Measurements from ENCODE around the gene SLC44A5. TPM values are rescaled to one million over a fixed set of nuclear protein-coding genes. Genes with fewer than 3 reads are reported as not detected.

Gene SLC44A5
- total RNA-seq, 1 donor from 2014 or later, result 1.2 TPM

DNA sequence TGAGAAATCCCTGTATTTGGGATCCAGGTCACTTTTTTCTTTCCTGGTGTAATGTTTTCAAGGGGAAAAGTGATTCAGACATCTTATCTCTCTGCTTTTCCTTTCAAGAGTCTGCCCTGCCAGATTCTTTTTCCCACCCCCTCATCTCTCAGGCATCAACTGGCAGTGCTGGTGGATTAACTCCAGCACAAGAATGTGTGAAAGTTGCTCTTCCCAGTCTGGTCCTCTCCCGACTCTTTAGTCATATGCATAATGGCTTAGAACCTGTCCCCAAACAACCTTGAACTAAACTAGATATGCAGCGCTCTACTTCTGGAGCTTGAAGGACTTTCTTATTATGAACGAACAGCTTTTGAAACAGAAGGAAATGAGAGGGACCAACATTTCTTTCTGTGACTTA is 88.5 kb downstream of the SLC44A5 start:
- Histone ChIP-seq H3K27ac (no peak overlapping the region), H3K4me1 (no peaks in the 10 kb centered on the region), H3K36me3 (no peaks in the 10 kb centered on the region), H3K4me3 (no peak overlapping the region), H3K27me3 (no peaks in the 10 kb centered on the region), H3K9me3 (no peaks in the 10 kb centered on the region)
- intact Hi-C loops (cut with DNase I), result no loop called here
- no peak for TF ChIP-seq CTCF (IDR thresholded peaks at IDR 0.05)
- no peak for DNase-seq (ENCODE audit: extremely low spot score in 2 of 2)

DNA sequence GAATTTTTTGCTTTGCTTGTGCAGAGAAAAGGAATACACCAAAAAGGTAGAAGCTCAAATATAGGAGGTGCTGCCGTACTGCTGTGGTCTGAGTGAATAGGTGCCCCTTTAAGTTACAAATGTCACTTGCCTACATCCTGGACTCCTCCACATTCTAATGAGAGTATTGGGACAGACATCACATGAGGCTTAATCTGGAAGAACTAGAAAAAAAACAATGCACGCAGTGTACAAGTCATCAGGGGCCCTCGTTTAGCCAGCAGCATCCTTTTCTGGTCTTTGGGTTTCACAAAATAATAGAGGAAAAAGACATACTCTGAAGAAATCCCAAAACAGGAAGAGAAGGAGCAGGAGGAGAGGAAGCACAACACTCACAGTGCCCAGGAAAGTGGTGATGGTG is 89.3 kb downstream of the SLC44A5 start:
- H3K4me3 ChIP-seq, result no peak overlapping the region
- TF ChIP-seq CTCF (IDR thresholded peaks at IDR 0.05), result no peak
- TF ChIP-seq POLR2A (IDR thresholded peaks at IDR 0.05), result no peak
- TF ChIP-seq POLR2AphosphoS5 (IDR thresholded peaks at IDR 0.05; ENCODE audit: insufficient read depth in 1 of 2, low read depth in 1 of 2), result no peak
- H3K27me3 ChIP-seq, result no peaks in the 10 kb centered on the region
- no peaks in the 10 kb centered on the region for H3K4me1 ChIP-seq
- no peaks in the 10 kb centered on the region for H3K36me3 ChIP-seq
- no peaks in the 10 kb centered on the region for H3K9me3 ChIP-seq
- H3K27ac ChIP-seq, result no peak overlapping the region
- intact Hi-C loops (cut with DNase I), result no loop called here
- no peak for DNase-seq (ENCODE audit: extremely low spot score in 2 of 2)

GRCh38 chr1:75520862-75521475 is 89.9 kb downstream of the SLC44A5 start:
- intact Hi-C loops (cut with DNase I), result no loop called here
- Histone ChIP-seq H3K36me3 (no peaks in the 10 kb centered on the region), H3K4me3 (no peak overlapping the region), H3K9me3 (no peaks in the 10 kb centered on the region), H3K27ac (no peak overlapping the region), H3K27me3 (no peaks in the 10 kb centered on the region), H3K4me1 (no peaks in the 10 kb centered on the region)
- TF ChIP-seq POLR2A (IDR thresholded peaks at IDR 0.05), result no peak
- no peak for TF ChIP-seq POLR2AphosphoS5 (IDR thresholded peaks at IDR 0.05; ENCODE audit: insufficient read depth in 1 of 2, low read depth in 1 of 2)
- TF ChIP-seq CTCF (IDR thresholded peaks at IDR 0.05), result no peak
- DNase-seq (ENCODE audit: extremely low spot score in 2 of 2), result no peak

GRCh38 chr1:75519651-75520427 is 91.1 kb downstream of the SLC44A5 start:
- Histone ChIP-seq H3K36me3 (no peaks in the 10 kb centered on the region), H3K4me1 (no peaks in the 10 kb centered on the region), H3K27me3 (no peaks in the 10 kb centered on the region), H3K9me3 (no peaks in the 10 kb centered on the region), H3K4me3 (no peak overlapping the region), H3K27ac (no peak overlapping the region)
- no peak for DNase-seq (ENCODE audit: extremely low spot score in 2 of 2)
- intact Hi-C loops (cut with DNase I), result no loop called here
- TF ChIP-seq POLR2A (IDR thresholded peaks at IDR 0.05), result no peak

DNA sequence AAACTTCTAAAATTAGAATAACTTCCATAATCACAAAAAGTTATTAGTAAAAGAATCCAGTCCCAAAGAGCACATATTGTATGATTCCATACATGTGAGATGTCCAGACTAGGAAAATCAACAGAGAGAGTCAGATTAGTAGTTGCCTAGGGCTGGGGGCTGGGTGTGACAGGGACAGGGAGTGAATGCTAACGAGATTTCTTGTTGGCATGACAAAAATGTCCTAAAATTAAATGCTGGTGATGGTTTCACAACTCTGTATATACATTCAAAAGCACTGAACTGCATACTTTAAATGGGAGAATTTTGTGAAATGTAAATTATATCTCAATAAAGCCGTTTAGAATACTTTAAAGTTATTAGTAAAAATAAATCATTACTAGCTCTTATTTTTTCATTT is 92.2 kb downstream of the SLC44A5 start:
- DNase-seq (ENCODE audit: extremely low spot score in 2 of 2), result no peak
- no peak for TF ChIP-seq CTCF (IDR thresholded peaks at IDR 0.05)
- TF ChIP-seq POLR2A (IDR thresholded peaks at IDR 0.05), result no peak
- TF ChIP-seq POLR2AphosphoS5 (IDR thresholded peaks at IDR 0.05; ENCODE audit: insufficient read depth in 1 of 2, low read depth in 1 of 2), result no peak
- no peak overlapping the region for H3K27ac ChIP-seq
- H3K9me3 ChIP-seq, result no peaks in the 10 kb centered on the region
- no peaks in the 10 kb centered on the region for H3K36me3 ChIP-seq
- H3K4me3 ChIP-seq, result no peak overlapping the region
- no peaks in the 10 kb centered on the region for H3K27me3 ChIP-seq
- H3K4me1 ChIP-seq, result no peaks in the 10 kb centered on the region
- intact Hi-C loops (cut with DNase I), result no loop called here
